D721Med (cell line): Measurements from ENCODE around the gene CHD2.

Source experiments
- DNase-seq: peaks from one replicate; pipeline ENCODE4 v3.0.0; 2011; ENCODE audit warnings: low spot score; ENCODE audit not compliant: insufficient read length
- FAIRE-seq: peaks from 2 replicates; lab custom pipeline; 2011; peaks lifted over from hg19 to GRCh38; lab: Jason Lieb, UNC
- CTCF ChIP-seq: IDR thresholded peaks from 2 replicates; pipeline ENCODE4 v1.5.1; 2012; ENCODE audit warnings: mild to moderate bottlenecking, control low read depth; ENCODE audit not compliant: insufficient read depth; ENCODE audit errors: missing control alignments

The CHD2 gene

GRCh38 chr15:93046721-93047120 lies 146.6 kb downstream of the CHD2 start:
- FAIRE-seq: no peak

GRCh38 chr15:93047621-93048425 lies 147.7 kb downstream of the CHD2 start:
- DNase-seq (no peak), FAIRE-seq (no peak)
- no peak for TF ChIP-seq CTCF

More at GRCh38 chr15:93046721-93047120, 146.6 kb downstream of the CHD2 start:
- no peak for TF ChIP-seq CTCF
- no peak for DNase-seq

- DNase-seq (no peak), FAIRE-seq (no peak)
- TF ChIP-seq CTCF: no peak
Measured at GRCh38 chr15:93048426-93048721, 148.2 kb downstream of the CHD2 start.

- no peak for DNase-seq
- TF ChIP-seq CTCF: no peak
- no peak for FAIRE-seq
Measured at GRCh38 chr15:93048759-93049161, 148.6 kb downstream of the CHD2 start.

GRCh38 chr15:93049233-93049632 lies 149.1 kb downstream of the CHD2 start:
- TF ChIP-seq CTCF: no peak
- FAIRE-seq: no peak
- no peak for DNase-seq

- DNase-seq: no peak
- no peak for TF ChIP-seq CTCF
- no peak for FAIRE-seq
Measured at GRCh38 chr15:93049914-93050578, 149.9 kb downstream of the CHD2 start.

GRCh38 chr15:93050648-93051047 lies 150.5 kb downstream of the CHD2 start:
- no peak for FAIRE-seq
- no peak for TF ChIP-seq CTCF

More at GRCh38 chr15:93050648-93051047, 150.5 kb downstream of the CHD2 start:
- no peak for DNase-seq
